ENCODE results near the gene RBM42. TPM values are rescaled to one million over a fixed set of nuclear protein-coding genes. Genes with fewer than 3 reads are reported as not detected.

Gene RBM42
- total RNA-seq, 1 donor from 2014 or later, result 91.3 TPM

DNA sequence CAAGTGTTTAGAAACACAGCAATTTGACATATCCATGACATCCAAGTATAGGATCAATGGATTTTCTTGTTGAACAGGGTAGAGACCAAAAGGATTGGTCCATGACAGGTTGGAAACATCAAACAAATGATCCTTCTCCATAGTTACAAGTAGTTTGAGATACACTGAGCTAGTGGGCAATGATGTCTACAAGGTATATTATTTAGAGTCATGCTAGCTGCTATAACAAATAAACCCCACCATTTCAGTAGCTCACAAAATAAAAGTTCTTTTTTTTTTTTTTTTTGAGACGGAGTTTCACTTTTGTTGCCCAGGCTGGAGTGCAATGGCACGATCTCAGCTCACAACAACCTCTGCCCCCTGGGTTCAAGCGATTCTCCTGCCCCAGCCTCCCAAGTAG, 21.2 kb upstream of the RBM42 start:
- H3K4me1 Mint-ChIP-seq (ENCODE audit: low read depth), result peaks cover 4% of the 10 kb centered on the region
- H3K36me3 Mint-ChIP-seq (ENCODE audit: low read depth), result peaks cover 3% of the 10 kb centered on the region
- DNase-seq (ENCODE audit: low spot score), result no peak
- TF ChIP-seq, protein P1, sequence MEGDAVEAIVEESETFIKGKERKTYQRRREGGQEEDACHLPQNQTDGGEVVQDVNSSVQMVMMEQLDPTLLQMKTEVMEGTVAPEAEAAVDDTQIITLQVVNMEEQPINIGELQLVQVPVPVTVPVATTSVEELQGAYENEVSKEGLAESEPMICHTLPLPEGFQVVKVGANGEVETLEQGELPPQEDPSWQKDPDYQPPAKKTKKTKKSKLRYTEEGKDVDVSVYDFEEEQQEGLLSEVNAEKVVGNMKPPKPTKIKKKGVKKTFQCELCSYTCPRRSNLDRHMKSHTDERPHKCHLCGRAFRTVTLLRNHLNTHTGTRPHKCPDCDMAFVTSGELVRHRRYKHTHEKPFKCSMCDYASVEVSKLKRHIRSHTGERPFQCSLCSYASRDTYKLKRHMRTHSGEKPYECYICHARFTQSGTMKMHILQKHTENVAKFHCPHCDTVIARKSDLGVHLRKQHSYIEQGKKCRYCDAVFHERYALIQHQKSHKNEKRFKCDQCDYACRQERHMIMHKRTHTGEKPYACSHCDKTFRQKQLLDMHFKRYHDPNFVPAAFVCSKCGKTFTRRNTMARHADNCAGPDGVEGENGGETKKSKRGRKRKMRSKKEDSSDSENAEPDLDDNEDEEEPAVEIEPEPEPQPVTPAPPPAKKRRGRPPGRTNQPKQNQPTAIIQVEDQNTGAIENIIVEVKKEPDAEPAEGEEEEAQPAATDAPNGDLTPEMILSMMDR (IDR thresholded peaks at IDR 0.05), result no peak
- no peak overlapping the region for H3K4me3 Mint-ChIP-seq (ENCODE audit: unreplicated experiment)
- H3K27ac Mint-ChIP-seq (ENCODE audit: unreplicated experiment), result no peak overlapping the region
- peaks cover 17% of the 10 kb centered on the region for H3K9me3 Mint-ChIP-seq (ENCODE audit: low read depth)
- H3K27me3 Mint-ChIP-seq (ENCODE audit: low read depth), result peaks cover 3% of the 10 kb centered on the region

DNA sequence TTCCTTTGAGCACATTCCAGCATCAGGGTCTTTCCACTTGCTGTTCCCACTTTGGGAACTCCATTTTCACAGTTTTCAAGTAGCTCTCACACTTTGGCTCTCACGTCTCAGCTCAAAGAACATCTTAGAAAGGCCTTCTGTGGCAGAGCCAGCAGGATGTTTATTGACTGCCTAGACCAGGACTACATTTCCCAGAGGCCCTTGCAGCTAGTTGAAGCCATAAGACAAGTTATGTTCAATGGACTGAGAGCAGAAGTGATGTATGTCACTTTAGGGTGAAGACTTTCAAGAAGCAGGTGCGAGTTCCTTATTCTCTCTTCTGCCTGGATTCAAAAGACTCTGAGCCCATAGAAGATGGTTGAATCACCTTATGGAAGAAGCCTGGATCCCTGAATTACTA, 20.6 kb upstream of the RBM42 start:
- Mint-ChIP-seq H3K36me3 (ENCODE audit: low read depth) (peaks cover 3% of the 10 kb centered on the region), H3K27ac (ENCODE audit: unreplicated experiment) (no peak overlapping the region), H3K27me3 (ENCODE audit: low read depth) (peaks cover 3% of the 10 kb centered on the region), H3K9me3 (ENCODE audit: low read depth) (peaks cover 17% of the 10 kb centered on the region), H3K4me3 (ENCODE audit: unreplicated experiment) (no peak overlapping the region), H3K4me1 (ENCODE audit: low read depth) (peaks cover 7% of the 10 kb centered on the region)
- TF ChIP-seq, protein P1 (IDR thresholded peaks at IDR 0.05), result no peak
- DNase-seq (ENCODE audit: low spot score), result no peak

DNA sequence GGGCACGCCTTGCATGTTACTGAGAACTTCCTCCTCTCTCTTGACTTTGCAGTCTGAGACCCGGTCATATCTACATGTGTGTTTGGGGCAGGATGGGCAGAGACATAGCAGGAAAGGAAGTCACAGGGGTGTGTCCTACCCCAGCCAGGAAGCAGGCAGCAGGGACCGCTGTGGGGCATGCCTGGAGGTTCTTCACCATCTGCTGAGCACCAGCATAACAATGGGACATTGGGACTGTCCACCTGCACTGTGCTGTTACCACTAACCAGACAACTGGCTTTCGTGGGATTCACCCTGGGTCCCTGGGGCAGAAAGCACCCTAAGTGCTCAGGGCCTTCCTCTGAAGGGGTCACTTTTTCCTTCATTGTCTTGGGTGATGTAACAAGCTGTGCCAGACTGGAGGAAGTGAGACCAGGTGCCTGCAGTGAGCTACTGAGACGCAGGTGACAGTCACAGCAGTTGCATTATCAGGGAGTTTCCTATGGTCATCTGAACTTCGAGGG, 18.9 kb upstream of the RBM42 start:
- Mint-ChIP-seq H3K27me3 (ENCODE audit: low read depth) (peaks cover 3% of the 10 kb centered on the region), H3K4me3 (ENCODE audit: unreplicated experiment) (no peak overlapping the region), H3K9me3 (ENCODE audit: low read depth) (peaks cover 17% of the 10 kb centered on the region), H3K27ac (ENCODE audit: unreplicated experiment) (no peak overlapping the region), H3K4me1 (ENCODE audit: low read depth) (peaks cover 8% of the 10 kb centered on the region), H3K36me3 (ENCODE audit: low read depth) (peaks cover 3% of the 10 kb centered on the region)
- TF ChIP-seq, protein P1 (IDR thresholded peaks at IDR 0.05), result no peak
- no peak for DNase-seq (ENCODE audit: low spot score)

DNA sequence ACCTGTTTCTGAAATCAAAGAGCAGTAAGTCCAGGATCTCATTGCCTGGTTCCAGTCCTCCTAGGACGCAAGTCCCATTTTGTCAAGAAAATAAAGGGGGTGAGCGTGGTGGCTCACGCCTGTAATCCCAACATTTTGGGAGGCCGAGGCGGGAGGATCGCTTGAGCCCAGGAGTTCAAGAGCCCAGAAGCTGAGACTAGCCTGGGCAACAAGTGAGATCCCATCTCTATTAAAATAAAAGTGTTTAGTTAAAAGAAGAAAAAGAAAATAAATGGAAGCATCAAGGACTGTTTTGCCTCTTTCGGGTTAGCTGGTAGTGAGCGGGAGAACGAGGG, 16.6 kb upstream of the RBM42 start:
- TF ChIP-seq, protein P1 (IDR thresholded peaks at IDR 0.05), result no peak
- Mint-ChIP-seq H3K9me3 (ENCODE audit: low read depth) (peaks cover 11% of the 10 kb centered on the region), H3K27me3 (ENCODE audit: low read depth) (peaks cover 3% of the 10 kb centered on the region), H3K4me3 (ENCODE audit: unreplicated experiment) (peak overlapping the region; percentile 74), H3K36me3 (ENCODE audit: low read depth) (peaks cover 6% of the 10 kb centered on the region), H3K27ac (ENCODE audit: unreplicated experiment) (peak overlapping the region; percentile 45), H3K4me1 (ENCODE audit: low read depth) (peaks cover 8% of the 10 kb centered on the region)
- DNase-seq (ENCODE audit: low spot score), result no peak

DNA sequence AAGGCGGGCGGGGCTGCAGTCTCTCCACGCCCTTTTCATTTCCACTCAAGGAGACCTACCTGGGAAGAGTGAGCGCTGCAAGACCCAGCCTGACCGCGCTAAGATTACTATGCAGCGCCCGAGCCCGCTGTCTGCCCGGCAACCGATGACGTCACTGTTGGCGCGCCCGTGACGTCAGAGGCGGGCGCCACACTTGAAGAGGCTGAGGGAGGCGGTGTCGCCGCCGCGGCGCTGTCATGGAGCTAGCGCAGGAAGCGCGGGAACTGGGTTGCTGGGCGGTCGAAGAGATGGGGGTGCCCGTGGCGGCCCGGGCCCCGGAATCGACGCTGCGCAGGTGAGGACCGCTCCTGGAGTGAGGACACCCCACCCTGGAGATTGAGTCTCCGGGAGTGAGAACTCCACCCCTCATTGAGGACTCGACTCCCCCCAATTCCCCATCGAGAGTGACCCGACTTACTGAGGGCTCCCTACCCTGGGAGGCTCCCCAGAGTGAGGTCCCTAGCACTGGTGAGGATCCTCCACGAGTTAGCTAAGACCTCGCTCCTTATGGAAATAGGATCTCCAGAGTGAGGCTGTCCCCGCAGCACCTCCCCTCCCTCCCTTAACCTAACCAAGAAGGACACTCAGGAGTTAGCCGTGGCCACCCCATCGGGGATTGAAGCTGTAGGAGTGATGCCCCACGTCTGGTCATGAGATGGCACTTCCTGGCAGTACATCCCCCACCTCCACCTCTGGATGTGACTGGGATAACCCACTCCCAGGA, 16.1 kb upstream of the RBM42 start, which contains the start of gene HAUS5:
TSS of gene HAUS5 (plus strand) at position 177 of the 763 bp plus-strand sequence. CDS start at position 237, 60 bp downstream.
- DNase-seq (ENCODE audit: low spot score), result no peak
- Mint-ChIP-seq H3K27me3 (ENCODE audit: low read depth) (peaks cover 3% of the 10 kb centered on the region), H3K27ac (ENCODE audit: unreplicated experiment) (peak within 1 kb of the TSS; percentile 45), H3K36me3 (ENCODE audit: low read depth) (peaks cover 6% of the 10 kb centered on the region), H3K9me3 (ENCODE audit: low read depth) (peaks cover 7% of the 10 kb centered on the region), H3K4me1 (ENCODE audit: low read depth) (peaks cover 8% of the 10 kb centered on the region), H3K4me3 (ENCODE audit: unreplicated experiment) (peak within 1 kb of the TSS; percentile 74)
- TF ChIP-seq, protein P1 (IDR thresholded peaks at IDR 0.05), result no peak
